ENCODE data around the gene KNSTRN.

The KNSTRN gene

DNA sequence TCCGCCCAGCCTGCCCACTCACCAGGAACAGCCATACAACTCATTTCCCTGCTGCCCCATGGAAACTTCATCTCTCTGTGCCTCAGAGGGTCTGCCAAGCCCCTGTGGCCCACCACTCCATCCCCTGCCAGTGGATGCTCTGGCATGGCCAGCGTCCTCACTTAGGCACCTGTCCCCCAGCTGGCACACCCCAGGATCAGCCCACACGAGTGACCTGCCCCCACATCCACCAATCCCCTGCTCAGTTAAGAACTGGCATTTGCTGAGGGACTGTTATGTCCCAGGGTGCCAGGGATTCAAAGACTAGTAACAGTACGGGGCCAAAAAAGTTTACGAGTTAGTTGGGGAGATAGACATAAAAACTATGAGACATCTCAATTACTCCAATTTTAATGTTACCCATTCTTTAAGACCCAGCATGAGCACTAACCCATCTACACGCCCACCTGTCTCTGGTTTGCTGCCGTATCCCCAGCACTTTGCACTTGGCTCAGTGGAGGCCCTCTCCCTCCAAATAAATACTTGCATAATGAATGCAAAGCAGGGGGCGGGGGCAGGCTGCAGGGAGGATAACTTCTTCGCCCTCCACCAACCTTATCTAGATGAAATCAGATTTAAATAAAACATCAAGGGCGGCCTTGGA, 46.7 kb downstream of the KNSTRN start:
- no peak for DNase-seq (ENCODE audit: low read depth in 2 of 2)

DNA sequence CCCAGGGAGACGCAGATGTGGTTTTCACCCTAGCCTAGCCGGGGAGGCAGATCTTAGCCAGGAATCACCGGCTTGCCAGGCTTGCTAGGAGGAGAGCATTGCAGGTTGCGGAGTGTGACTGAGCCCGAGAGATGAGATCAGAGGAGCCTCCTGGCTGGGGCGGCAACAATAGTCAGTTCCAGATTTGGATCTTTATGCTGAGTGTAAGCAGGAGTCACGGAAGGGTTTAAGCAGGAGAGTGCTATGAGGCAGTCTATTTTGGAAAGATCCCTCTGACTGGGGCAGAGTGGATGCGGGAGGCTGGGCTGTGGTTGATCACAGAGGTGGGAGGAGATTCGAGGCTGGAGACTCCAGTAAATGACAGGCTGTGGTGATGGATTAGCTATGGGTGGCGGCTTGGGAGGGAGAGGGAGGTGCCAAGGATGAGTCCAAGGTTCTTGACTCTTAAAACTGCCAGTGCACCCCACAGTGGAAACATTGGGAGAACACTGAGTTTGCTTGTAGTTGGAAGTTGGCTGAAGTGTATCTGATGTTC, 47.8 kb downstream of the KNSTRN start:
- no peak for DNase-seq (ENCODE audit: low read depth in 2 of 2)

GRCh38 chr15:40435023-40435709, 52.6 kb downstream of the KNSTRN start:
- DNase-seq (ENCODE audit: low read depth in 2 of 2) = no peak

GRCh38 chr15:40435710-40436089, 53.2 kb downstream of the KNSTRN start:
- DNase-seq (ENCODE audit: low read depth in 2 of 2) = no peak

DNA sequence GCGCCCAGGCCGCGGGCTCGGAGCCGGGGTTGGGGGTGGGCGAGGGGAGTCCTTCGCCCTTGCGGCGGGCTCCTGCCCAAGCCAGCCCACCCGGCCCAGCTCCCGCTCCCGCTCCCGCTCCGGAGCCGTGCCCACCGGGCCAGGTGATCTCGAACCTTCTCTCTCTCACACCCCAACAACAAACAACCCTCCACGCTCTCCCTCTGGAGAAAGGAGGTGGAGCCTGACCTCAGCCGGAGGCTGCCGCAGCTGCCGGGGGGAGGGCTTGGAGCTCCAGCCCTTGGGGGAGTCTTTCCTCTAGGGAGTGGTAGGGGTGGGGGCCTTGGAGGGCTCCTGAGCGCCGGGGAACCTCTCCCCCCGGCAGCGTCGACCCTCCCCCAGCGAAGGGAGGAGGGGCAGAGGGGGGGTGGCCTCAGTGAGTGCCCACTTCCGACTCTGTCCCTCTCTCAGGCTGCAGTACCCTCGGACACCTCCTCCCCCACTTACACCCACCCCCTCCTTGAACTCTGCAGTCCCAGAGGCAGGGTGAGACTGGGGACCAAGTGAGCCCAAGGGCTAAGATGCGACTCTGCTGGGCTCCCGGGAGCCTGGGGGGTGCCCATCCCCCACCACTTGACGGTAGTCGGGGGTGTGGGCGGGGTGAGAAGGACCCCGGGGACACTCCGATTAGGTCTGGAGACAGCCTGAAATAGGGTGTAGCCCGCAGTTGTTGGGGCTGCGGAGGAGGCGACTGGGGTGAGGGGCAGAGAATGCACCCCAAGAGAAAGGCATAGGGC, 53.8 kb downstream of the KNSTRN start:
- no peak for DNase-seq (ENCODE audit: low read depth in 2 of 2)

DNA sequence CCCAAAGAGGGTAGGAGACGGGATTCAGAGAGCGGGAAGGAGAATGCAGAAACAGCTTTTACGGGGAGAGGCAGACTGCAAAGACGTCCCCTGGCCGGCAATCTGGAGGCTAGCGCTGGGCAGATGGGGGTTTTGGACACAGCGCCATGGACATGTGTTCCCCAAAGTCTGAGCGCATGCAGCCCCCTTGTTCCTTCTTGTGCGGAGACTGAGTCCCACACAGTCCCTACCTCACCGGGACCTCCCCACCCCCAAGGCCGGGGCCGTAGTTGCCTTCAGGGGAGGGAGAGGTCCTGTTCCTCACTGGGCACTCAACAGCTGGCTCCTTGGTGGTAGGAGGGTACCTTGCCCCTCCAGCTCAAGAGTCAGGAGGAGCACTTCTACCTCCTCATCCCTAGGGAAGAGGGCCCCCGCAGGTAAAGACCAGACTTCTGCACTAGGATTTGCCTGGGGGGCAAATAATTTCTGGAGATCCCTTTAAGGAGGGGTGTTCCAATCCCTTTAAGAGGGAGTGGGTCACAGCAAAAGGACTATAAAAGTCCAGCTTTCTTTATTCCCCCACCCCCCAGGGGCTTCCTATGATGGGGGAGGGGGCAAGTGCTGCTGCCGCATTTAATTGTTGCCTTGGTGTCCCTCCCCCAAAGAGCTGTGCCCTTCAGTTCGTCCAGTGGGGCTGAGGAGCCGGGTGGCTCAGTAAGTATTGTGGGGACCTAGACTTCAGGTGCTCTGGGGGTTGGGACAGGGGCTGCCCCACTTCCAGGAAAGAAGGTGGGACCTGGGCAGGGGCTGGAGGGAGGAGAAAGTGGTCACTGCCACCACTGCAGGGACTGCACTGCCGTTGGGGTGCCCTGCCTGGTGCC, 54.6 kb downstream of the KNSTRN start:
- no peak for DNase-seq (ENCODE audit: low read depth in 2 of 2)

- no peak for DNase-seq (ENCODE audit: low read depth in 2 of 2)
Observed at GRCh38 chr15:40437752-40438687, 55.5 kb downstream of the KNSTRN start.

GRCh38 chr15:40438712-40439111, 56.2 kb downstream of the KNSTRN start:
- DNase-seq (ENCODE audit: low read depth in 2 of 2) = no peak

DNA sequence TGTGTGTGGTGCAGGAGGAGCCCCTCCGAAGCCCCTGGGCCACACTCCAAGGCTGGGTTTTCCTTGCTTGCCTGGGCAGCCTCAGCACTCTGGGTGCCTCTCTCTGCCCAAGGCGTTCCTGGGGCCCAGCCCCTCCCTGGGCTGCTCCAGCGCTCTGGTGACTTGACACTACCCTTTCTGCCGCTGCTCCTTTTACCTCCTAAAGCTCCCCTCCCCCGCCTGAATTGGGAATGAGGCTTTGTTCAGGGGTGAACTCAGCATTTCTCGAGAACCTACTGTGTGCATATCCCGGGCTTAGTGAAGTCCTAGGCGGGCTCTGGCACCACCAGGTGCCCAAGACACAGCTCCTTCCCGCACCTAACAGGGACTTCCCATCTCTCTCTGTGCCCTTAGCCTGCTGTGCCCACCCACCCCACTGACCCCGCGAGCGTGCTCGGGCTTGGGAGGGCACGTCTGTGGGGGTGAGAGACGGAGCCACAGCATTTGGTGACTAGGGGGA, 57.0 kb downstream of the KNSTRN start:
- no peak for DNase-seq (ENCODE audit: low read depth in 2 of 2)

DNA sequence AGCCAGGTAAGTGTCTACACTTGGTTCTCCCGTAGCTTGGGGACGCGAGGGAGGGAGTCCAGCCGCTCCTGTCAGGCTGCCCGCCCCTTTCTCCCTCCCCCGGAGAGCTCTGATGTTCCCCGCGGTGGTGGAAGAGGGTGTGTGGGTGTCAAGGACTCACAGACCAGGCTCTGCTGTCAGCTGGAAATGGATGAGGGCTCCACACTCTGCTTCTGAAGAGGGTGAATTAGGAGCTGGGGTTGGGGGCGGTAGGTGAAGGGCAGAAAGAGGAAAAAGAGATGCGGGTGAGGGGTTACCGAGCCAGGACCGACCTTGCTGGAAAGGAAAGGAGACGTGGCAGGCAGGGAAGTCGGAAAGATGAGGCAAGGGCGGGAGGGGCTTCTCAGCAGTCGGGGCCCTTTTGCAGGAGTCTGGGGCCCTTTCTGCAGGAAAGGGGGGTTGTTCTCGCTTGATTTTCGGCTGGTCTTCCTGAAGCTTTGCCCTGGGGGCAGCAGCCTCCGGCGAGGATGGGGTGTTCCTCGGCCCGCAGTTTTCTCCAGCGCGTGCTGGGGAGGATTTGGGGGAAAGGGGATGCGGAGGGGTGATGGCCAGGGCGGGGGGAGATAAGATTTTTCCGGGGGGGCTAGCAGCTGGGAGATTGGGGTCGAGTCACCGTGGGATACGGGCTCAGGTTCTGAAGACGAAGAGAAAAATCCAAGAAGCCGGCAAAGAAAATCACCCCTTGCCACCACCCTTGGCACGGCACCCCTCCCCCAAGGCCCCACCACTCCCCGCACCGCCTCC, 57.6 kb downstream of the KNSTRN start:
- peak in 1 of 2 experiments; percentile 43 for DNase-seq (ENCODE audit: low read depth in 2 of 2)

- DNase-seq (ENCODE audit: low read depth in 2 of 2) = peak; percentile 92 to 96
Observed at GRCh38 chr15:40440743-40441564, 58.4 kb downstream of the KNSTRN start, which contains the start of gene BAHD1. BAHD1 (plus strand) TSS chr15:40440953; CDS start chr15:40458465, 17,512 bp downstream.

GRCh38 chr15:40441565-40442531, 59.3 kb downstream of the KNSTRN start:
- DNase-seq (ENCODE audit: low read depth in 2 of 2) = no peak

- DNase-seq (ENCODE audit: low read depth in 2 of 2) = no peak
Observed at GRCh38 chr15:40443255-40443654, 60.7 kb downstream of the KNSTRN start.

GRCh38 chr15:40443846-40444245, 61.3 kb downstream of the KNSTRN start:
- no peak for DNase-seq (ENCODE audit: low read depth in 2 of 2)
